ENCODE data around the gene TBX2. TPM values are rescaled to one million over a fixed set of nuclear protein-coding genes. Genes with fewer than 3 reads are reported as not detected.
A peak's percentile ranks its signal among the peaks of the same experiment; 100 is the strongest.

Gene TBX2
- total and polyA plus RNA-seq, 9 of the 15 experiments (the other 6 are each of a cell fraction or from before 2014, with no cell fraction given): 0.18 TPM; not detected in 8

DNA sequence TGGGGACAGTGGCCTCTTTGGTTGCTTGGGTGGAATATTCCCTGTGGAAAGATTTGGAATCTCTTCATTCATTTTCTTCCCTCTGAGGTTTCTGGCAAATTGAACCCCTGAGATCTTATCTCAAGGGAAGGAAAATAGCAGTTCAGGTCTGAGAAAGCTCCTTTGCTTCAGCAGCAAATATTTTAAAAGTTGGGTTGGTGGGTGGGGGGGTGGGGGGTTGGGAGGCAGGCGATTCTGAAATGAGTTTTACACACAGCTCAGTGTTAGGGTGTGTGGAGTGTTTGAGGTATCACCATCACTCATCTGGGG is 6.8 kb downstream of the TBX2 start (continued):
- TF ChIP-seq, protein P1, sequence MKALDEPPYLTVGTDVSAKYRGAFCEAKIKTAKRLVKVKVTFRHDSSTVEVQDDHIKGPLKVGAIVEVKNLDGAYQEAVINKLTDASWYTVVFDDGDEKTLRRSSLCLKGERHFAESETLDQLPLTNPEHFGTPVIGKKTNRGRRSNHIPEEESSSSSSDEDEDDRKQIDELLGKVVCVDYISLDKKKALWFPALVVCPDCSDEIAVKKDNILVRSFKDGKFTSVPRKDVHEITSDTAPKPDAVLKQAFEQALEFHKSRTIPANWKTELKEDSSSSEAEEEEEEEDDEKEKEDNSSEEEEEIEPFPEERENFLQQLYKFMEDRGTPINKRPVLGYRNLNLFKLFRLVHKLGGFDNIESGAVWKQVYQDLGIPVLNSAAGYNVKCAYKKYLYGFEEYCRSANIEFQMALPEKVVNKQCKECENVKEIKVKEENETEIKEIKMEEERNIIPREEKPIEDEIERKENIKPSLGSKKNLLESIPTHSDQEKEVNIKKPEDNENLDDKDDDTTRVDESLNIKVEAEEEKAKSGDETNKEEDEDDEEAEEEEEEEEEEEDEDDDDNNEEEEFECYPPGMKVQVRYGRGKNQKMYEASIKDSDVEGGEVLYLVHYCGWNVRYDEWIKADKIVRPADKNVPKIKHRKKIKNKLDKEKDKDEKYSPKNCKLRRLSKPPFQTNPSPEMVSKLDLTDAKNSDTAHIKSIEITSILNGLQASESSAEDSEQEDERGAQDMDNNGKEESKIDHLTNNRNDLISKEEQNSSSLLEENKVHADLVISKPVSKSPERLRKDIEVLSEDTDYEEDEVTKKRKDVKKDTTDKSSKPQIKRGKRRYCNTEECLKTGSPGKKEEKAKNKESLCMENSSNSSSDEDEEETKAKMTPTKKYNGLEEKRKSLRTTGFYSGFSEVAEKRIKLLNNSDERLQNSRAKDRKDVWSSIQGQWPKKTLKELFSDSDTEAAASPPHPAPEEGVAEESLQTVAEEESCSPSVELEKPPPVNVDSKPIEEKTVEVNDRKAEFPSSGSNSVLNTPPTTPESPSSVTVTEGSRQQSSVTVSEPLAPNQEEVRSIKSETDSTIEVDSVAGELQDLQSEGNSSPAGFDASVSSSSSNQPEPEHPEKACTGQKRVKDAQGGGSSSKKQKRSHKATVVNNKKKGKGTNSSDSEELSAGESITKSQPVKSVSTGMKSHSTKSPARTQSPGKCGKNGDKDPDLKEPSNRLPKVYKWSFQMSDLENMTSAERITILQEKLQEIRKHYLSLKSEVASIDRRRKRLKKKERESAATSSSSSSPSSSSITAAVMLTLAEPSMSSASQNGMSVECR (CRISPR knock-in tag; IDR thresholded peaks at IDR 0.05): no peak

DNA sequence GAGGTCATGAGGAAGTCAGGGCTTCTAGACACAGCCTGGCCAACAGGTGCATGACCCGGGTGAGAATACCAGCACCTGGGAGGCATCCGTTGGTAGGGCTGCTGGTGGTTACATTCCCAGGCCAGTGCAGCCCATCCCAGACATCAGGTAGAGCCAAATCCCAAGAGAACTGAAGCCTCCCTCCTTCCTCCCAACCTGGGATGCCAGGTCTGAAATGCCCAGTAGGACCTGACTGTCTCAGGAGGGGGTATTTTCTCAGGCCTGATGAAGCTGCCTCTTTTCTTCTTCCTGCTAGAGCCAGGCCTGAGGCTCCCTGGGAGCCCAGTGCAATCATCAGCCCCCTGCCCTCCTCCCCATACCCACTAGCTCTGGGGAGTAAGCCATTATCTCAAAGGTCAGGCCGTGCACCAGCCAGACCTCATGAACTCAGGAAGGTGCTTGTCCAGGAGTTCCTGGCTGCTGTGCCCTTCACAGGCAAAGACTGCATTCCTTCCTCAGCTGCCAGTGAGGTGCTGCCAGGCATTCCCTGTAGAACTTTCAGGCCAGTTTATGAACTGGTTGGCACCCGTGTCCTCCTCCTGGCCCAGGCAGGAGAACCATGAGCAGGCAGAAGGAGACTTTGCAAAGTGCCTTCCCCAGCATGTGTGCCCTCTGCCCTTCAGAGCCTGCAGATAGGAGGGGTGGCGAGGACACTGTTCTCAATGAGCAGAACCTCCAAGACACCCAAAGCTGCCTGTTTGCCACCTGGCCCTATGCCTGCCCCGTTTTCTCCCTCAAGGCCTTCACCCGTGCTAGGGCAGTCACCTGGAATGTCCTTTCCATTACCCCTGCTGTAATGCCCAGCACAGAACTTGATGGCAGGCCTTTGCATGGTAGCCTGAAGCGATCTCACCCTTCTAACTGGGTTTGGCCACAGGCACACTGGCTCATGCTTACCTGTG is 7.6 kb downstream of the TBX2 start:
- no peaks in the 10 kb centered on the region for H3K9me1 ChIP-seq (ENCODE audit: control insufficient read depth, insufficient read depth, low read length)
- in situ Hi-C loops (cut with MboI) (no loop called here), intact Hi-C loops (cut with micrococcal nuclease) (no loop called here)
- ChIA-PET POLR2A (no interaction called here), CTCF (ENCODE audit: low intra/inter-chr PET ratio) (no interaction called here)
- peaks cover 0 to 34% of the 10 kb centered on the region in 2 experiments; a peak in 2 of 5 replicates for H3K4me1 ChIP-seq (replicated peaks in 1 of 2; ENCODE audit: control insufficient read depth in 2 of 2, insufficient read depth in 2 of 2, low read length in 2 of 2)
- H3K27ac ChIP-seq (ENCODE audit: extremely low read depth, low read depth, low read length): no peak overlapping the region
- H2AFZ ChIP-seq (ENCODE audit: low read depth, low read length): no peak overlapping the region
- no peak overlapping the region for H3K9ac ChIP-seq (ENCODE audit: insufficient read depth in 1 of 2, low read depth in 2 of 2, low read length in 2 of 2)
- no peak for DNase-seq (ENCODE audit: extremely low read depth in 1 of 4, low spot score in 3 of 4)
- no peak for FAIRE-seq
- no TSS peak for BruUV-seq (replicated peaks)
- H4K20me1 ChIP-seq (replicated peaks; ENCODE audit: control insufficient read depth, insufficient read depth, low read length): no peaks in the 10 kb centered on the region
- H3K4me3 ChIP-seq: no peak overlapping the region
- no peaks in the 10 kb centered on the region for H3K9me3 ChIP-seq (replicated peaks; ENCODE audit: control insufficient read depth, insufficient read depth, low read depth, low read length)
- no peak overlapping the region for H3K4me2 ChIP-seq (ENCODE audit: insufficient read depth, low read length)
- ATAC-seq: no peak
- peaks cover 10 to 59% of the 10 kb centered on the region in 2 experiments; a peak in 3 of 5 replicates for H3K27me3 ChIP-seq (ENCODE audit: control insufficient read depth in 2 of 2, insufficient read depth in 2 of 2, low read length in 2 of 2)
- H3K36me3 ChIP-seq (ENCODE audit: control insufficient read depth, insufficient read depth, low read length): no peaks in the 10 kb centered on the region
- no peaks in the 10 kb centered on the region for H3K79me2 ChIP-seq (ENCODE audit: control insufficient read depth, insufficient read depth, low read length)
- TF ChIP-seq, protein P2, sequence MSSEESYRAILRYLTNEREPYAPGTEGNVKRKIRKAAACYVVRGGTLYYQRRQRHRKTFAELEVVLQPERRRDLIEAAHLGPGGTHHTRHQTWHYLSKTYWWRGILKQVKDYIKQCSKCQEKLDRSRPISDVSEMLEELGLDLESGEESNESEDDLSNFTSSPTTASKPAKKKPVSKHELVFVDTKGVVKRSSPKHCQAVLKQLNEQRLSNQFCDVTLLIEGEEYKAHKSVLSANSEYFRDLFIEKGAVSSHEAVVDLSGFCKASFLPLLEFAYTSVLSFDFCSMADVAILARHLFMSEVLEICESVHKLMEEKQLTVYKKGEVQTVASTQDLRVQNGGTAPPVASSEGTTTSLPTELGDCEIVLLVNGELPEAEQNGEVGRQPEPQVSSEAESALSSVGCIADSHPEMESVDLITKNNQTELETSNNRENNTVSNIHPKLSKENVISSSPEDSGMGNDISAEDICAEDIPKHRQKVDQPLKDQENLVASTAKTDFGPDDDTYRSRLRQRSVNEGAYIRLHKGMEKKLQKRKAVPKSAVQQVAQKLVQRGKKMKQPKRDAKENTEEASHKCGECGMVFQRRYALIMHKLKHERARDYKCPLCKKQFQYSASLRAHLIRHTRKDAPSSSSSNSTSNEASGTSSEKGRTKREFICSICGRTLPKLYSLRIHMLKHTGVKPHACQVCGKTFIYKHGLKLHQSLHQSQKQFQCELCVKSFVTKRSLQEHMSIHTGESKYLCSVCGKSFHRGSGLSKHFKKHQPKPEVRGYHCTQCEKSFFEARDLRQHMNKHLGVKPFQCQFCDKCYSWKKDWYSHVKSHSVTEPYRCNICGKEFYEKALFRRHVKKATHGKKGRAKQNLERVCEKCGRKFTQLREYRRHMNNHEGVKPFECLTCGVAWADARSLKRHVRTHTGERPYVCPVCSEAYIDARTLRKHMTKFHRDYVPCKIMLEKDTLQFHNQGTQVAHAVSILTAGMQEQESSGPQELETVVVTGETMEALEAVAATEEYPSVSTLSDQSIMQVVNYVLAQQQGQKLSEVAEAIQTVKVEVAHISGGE (CRISPR knock-in tag; IDR thresholded peaks at IDR 0.05): peak in 1 of 3 experiments; percentile 94; a peak in 2 of 6 replicates
- no peak for TF ChIP-seq TFAM (CRISPR knock-in tag; conservative IDR thresholded peaks at IDR 0.05)
- no peak for TF ChIP-seq ZFPM2 (CRISPR knock-in tag; IDR thresholded peaks at IDR 0.05)
- 0% methylated on average over 8 of the region's 8 CpGs for WGBS (ENCODE audit: insufficient coverage, low coverage, missing lambda C conversion rate)
